ENCODE measurements around the gene COL9A1. TPM values are rescaled to one million over a fixed set of nuclear protein-coding genes. Genes with fewer than 3 reads are reported as not detected.
"Not testable (repeated sequence)": the region's sequence is repeated elsewhere in the genome, so short reads cannot be mapped to it uniquely, and the experiment has no call there.

COL9A1 gene
- total and polyA plus RNA-seq, 2 donors (not counting 1 experiment from before 2014, with no cell fraction given), result not detected

- H3K27me3 ChIP-seq (replicated peaks in 1 of 4; ENCODE audit: control extremely low read depth in 1 of 4, control insufficient read depth in 3 of 4, insufficient read depth in 4 of 4, low read length in 3 of 4), result peaks cover 0 to 2% (median 0%) of the 10 kb centered on the region in 4 experiments
- H3K9me3 ChIP-seq (ENCODE audit: control extremely low read depth in 1 of 3, control insufficient read depth in 2 of 3, insufficient read depth in 1 of 3, low read length in 2 of 3), result no peaks in the 10 kb centered on the region
- H3K4me1 ChIP-seq (ENCODE audit: control insufficient read depth in 2 of 2, insufficient read depth in 2 of 2, low read length in 2 of 2), result no peaks in the 10 kb centered on the region
- CTCF ChIA-PET, result no interaction called here
- Mint-ChIP-seq H3K4me3 (no peak overlapping the region), H3K4me1 (no peaks in the 10 kb centered on the region), H3K27ac (no peak overlapping the region), H3K27me3 (peaks cover 3% of the 10 kb centered on the region), H3K9me3 (ENCODE audit: insufficient read depth) (no peaks in the 10 kb centered on the region)
- intact Hi-C loops (cut with micrococcal nuclease), result no loop called here
- no peak for TF ChIP-seq EZH2 (IDR thresholded peaks at IDR 0.05; ENCODE audit: borderline replicate concordance, insufficient read depth, low read depth, low read length, poor library complexity, severe bottlenecking)
- TF ChIP-seq, protein P1, sequence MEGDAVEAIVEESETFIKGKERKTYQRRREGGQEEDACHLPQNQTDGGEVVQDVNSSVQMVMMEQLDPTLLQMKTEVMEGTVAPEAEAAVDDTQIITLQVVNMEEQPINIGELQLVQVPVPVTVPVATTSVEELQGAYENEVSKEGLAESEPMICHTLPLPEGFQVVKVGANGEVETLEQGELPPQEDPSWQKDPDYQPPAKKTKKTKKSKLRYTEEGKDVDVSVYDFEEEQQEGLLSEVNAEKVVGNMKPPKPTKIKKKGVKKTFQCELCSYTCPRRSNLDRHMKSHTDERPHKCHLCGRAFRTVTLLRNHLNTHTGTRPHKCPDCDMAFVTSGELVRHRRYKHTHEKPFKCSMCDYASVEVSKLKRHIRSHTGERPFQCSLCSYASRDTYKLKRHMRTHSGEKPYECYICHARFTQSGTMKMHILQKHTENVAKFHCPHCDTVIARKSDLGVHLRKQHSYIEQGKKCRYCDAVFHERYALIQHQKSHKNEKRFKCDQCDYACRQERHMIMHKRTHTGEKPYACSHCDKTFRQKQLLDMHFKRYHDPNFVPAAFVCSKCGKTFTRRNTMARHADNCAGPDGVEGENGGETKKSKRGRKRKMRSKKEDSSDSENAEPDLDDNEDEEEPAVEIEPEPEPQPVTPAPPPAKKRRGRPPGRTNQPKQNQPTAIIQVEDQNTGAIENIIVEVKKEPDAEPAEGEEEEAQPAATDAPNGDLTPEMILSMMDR (IDR thresholded peaks at IDR 0.05), result no peak
- H4K20me1 ChIP-seq (ENCODE audit: control insufficient read depth, insufficient read depth, low read length, poor library complexity, severe bottlenecking), result no peaks in the 10 kb centered on the region
- ATAC-seq (ENCODE audit: low read depth) (no peak), DNase-seq (no peak)
- no peak overlapping the region for H3K27ac ChIP-seq (ENCODE audit: low read length in 2 of 2)
- no peak overlapping the region for H2AFZ ChIP-seq (ENCODE audit: insufficient read depth, low read depth, low read length, poor library complexity, severe bottlenecking)
- POLR2A ChIA-PET, result no interaction called here
- no peak overlapping the region for H3K4me3 ChIP-seq (ENCODE audit: control extremely low read depth in 1 of 5, extremely low read depth in 1 of 5, insufficient read depth in 1 of 5, low read depth in 2 of 5, low read length in 4 of 5)
- H3K79me2 ChIP-seq (ENCODE audit: control insufficient read depth, insufficient read depth, low read length), result no peaks in the 10 kb centered on the region
- H3K9ac ChIP-seq (ENCODE audit: low read length), result no peak overlapping the region
- H3K36me3 ChIP-seq (replicated peaks in 1 of 2; ENCODE audit: control extremely low read depth in 1 of 2, control insufficient read depth in 1 of 2, extremely low read depth in 1 of 2, insufficient read depth in 2 of 2, low read length in 1 of 2), result no peaks in the 10 kb centered on the region
- H3K4me2 ChIP-seq (replicated peaks; ENCODE audit: low read depth, low read length, poor library complexity, severe bottlenecking), result no peak overlapping the region
These were observed 22.1 kb upstream of the COL9A1 start for GRCh38 chr6:70325009-70325408.

GRCh38 chr6:70317799-70318198, 14.9 kb upstream of the COL9A1 start:
- H3K36me3 ChIP-seq (replicated peaks in 1 of 2; ENCODE audit: control extremely low read depth in 1 of 2, control insufficient read depth in 1 of 2, extremely low read depth in 1 of 2, insufficient read depth in 2 of 2, low read length in 1 of 2); H2AFZ ChIP-seq (ENCODE audit: insufficient read depth, low read depth, low read length, poor library complexity, severe bottlenecking); H3K27ac Mint-ChIP-seq; ATAC-seq (ENCODE audit: low read depth); H3K4me1 Mint-ChIP-seq; H3K9me3 Mint-ChIP-seq (ENCODE audit: insufficient read depth); H3K79me2 ChIP-seq (ENCODE audit: control insufficient read depth, insufficient read depth, low read length); H3K27ac ChIP-seq (ENCODE audit: low read length in 2 of 2); H3K4me3 Mint-ChIP-seq; POLR2A ChIA-PET; DNase-seq; H3K27me3 ChIP-seq (replicated peaks in 1 of 4; ENCODE audit: control extremely low read depth in 1 of 4, control insufficient read depth in 3 of 4, insufficient read depth in 4 of 4, low read length in 3 of 4); CTCF ChIA-PET; intact Hi-C loops (cut with micrococcal nuclease); H4K20me1 ChIP-seq (ENCODE audit: control insufficient read depth, insufficient read depth, low read length, poor library complexity, severe bottlenecking); H3K4me3 ChIP-seq (ENCODE audit: control extremely low read depth in 1 of 5, extremely low read depth in 1 of 5, insufficient read depth in 1 of 5, low read depth in 2 of 5, low read length in 4 of 5); H3K4me2 ChIP-seq (replicated peaks; ENCODE audit: low read depth, low read length, poor library complexity, severe bottlenecking); H3K9me3 ChIP-seq (ENCODE audit: control extremely low read depth in 1 of 3, control insufficient read depth in 2 of 3, insufficient read depth in 1 of 3, low read length in 2 of 3); H3K9ac ChIP-seq (ENCODE audit: low read length); H3K4me1 ChIP-seq (ENCODE audit: control insufficient read depth in 2 of 2, insufficient read depth in 2 of 2, low read length in 2 of 2): not testable (repeated sequence)
- WGBS (ENCODE audit: insufficient coverage), result 99% methylated on average over 10 of the region's 12 CpGs
- H3K27me3 Mint-ChIP-seq, result peaks cover 19% of the 10 kb centered on the region

All from B cell (primary cell).